IMR-90 (cell line): ENCODE results near the gene PTPRN2. TPM values are rescaled to one million over a fixed set of nuclear protein-coding genes. Genes with fewer than 3 reads are reported as not detected.

ENCODE experiments used
- ATAC-seq: fragments of 200-7000 bp; cut with Tn5 transposase; 2 replicates; pipeline ENCODE4 v1.9.1; 2020; ENCODE audit warnings: low read depth, mild to moderate bottlenecking, moderate library complexity
- BruUV-seq: library from RNA; stranded (reverse); fragments of 400-500 nt; replicated peaks from 2 replicates; lab custom pipeline; 2021; lab: Mats Ljungman, UMichigan
- CTCF ChIA-PET: fragments of 300-600 bp; formaldehyde crosslinking; extraction: SDS; loops from one replicate; lab custom pipeline; 2021; ENCODE audit warnings: antibody characterized with exemption; lab: Yijun Ruan, JAX
- POLR2A ChIA-PET: fragments of 300-600 bp; sonication (Branson Sonifier 250); formaldehyde crosslinking; loops from one replicate; lab custom pipeline; 2022; ENCODE audit warnings: antibody characterized with exemption; ENCODE audit not compliant: unreplicated experiment; lab: Charles Lee
- DNase-seq: peaks from one replicate; pipeline ENCODE4 v3.0.0; 2013
- H2AFZ ChIP-seq: replicated peaks from 2 replicates; pipeline ENCODE3; 2013; ENCODE audit warnings: low read length, mild to moderate bottlenecking; ENCODE audit not compliant: poor library complexity
- H2AK5ac ChIP-seq: 2 replicates; pipeline ENCODE4 v1.6.1; 2013; ENCODE audit warnings: low read depth, low read length, inconsistent platforms
- H2AK9ac ChIP-seq: replicated peaks from 2 replicates; pipeline ENCODE3; 2013; ENCODE audit warnings: mild to moderate bottlenecking, low read depth, low read length, moderate library complexity; ENCODE audit not compliant: poor library complexity
- H2BK120ac ChIP-seq: 2 replicates; pipeline ENCODE4 v1.6.1; 2013; ENCODE audit warnings: low read depth, low read length, inconsistent platforms
- H2BK15ac ChIP-seq: 3 replicates; pipeline ENCODE4 v1.6.1; 2013; ENCODE audit warnings: low read depth, low read length, inconsistent platforms
- H2BK20ac ChIP-seq: 2 replicates; pipeline ENCODE4 v1.6.1; 2013; ENCODE audit warnings: low read depth, mild to moderate bottlenecking, inconsistent platforms, low read length, moderate library complexity
- H2BK5ac ChIP-seq: 2 replicates; pipeline ENCODE4 v1.6.1; 2013; ENCODE audit warnings: mild to moderate bottlenecking, low read depth, low read length, inconsistent platforms; ENCODE audit not compliant: poor library complexity, severe bottlenecking
- H3K14ac ChIP-seq: replicated peaks from 2 replicates; pipeline ENCODE4 v1.6.1; 2013; ENCODE audit warnings: low read depth, low read length, inconsistent platforms
- H3K18ac ChIP-seq: 2 replicates; pipeline ENCODE4 v1.6.1; 2013; ENCODE audit warnings: low read depth, low read length, control low read depth
- H3K23ac ChIP-seq: 2 replicates; pipeline ENCODE4 v1.6.1; 2013; ENCODE audit warnings: low read depth, low read length, inconsistent platforms
- H3K27ac ChIP-seq: 2 replicates; pipeline ENCODE4 v1.5.1; 2013; ENCODE audit warnings: mild to moderate bottlenecking, control low read depth, low read length; ENCODE audit not compliant: insufficient read depth
- H3K27me3 ChIP-seq: 2 replicates; pipeline ENCODE4 v1.6.1; 2013; ENCODE audit warnings: low read length; ENCODE audit not compliant: control insufficient read depth, insufficient read depth
- H3K36me3 ChIP-seq: 2 replicates; pipeline ENCODE4 v1.6.1; 2013; ENCODE audit warnings: low read length, mixed read lengths; ENCODE audit not compliant: control insufficient read depth, insufficient read depth
- H3K4ac ChIP-seq: 2 replicates; pipeline ENCODE4 v1.6.1; 2013; ENCODE audit warnings: low read depth, low read length, inconsistent platforms
- H3K4me1 ChIP-seq: 2 replicates; pipeline ENCODE4 v1.6.1; 2013; ENCODE audit warnings: low read length, mixed read lengths; ENCODE audit not compliant: control insufficient read depth, insufficient read depth
- H3K4me2 ChIP-seq: 2 replicates; pipeline ENCODE4 v1.6.1; 2013; ENCODE audit warnings: low read depth, mild to moderate bottlenecking, control low read depth, low read length, moderate library complexity
- H3K4me3 ChIP-seq: 2 replicates; pipeline ENCODE4 v1.5.1; 2013; ENCODE audit warnings: low read depth, mild to moderate bottlenecking, control low read depth, low read length, moderate library complexity; ENCODE audit not compliant: insufficient read depth
- H3K56ac ChIP-seq: 2 replicates; pipeline ENCODE4 v1.6.1; 2013; ENCODE audit warnings: low read length, inconsistent platforms; ENCODE audit not compliant: insufficient read depth; ENCODE audit errors: extremely low read depth
- H3K79me1 ChIP-seq, 2 experiments: 2 replicates each; pipeline ENCODE4 v1.6.1; 2013; ENCODE audit warnings: low read length in 2 of 2, inconsistent platforms in 1 of 2, low read depth in 1 of 2
- H3K9ac ChIP-seq: 2 replicates; pipeline ENCODE4 v1.6.1; 2013; ENCODE audit warnings: low read depth, low read length, control low read depth
- H3K9me1 ChIP-seq: 2 replicates; pipeline ENCODE4 v1.6.1; 2013; ENCODE audit warnings: low read length, inconsistent platforms; ENCODE audit not compliant: insufficient read depth
- H3K9me3 ChIP-seq: 2 replicates; pipeline ENCODE4 v1.6.1; 2013; ENCODE audit warnings: low read length; ENCODE audit not compliant: control insufficient read depth, insufficient read depth
- H4K20me1 ChIP-seq: 2 replicates; pipeline ENCODE4 v1.6.1; 2013; ENCODE audit warnings: low read length, inconsistent platforms; ENCODE audit not compliant: insufficient read depth
- H4K5ac ChIP-seq: 2 replicates; pipeline ENCODE4 v1.6.1; 2013; ENCODE audit warnings: mild to moderate bottlenecking, low read depth, low read length, control low read depth
- H4K8ac ChIP-seq, 2 experiments: 2 replicates each; pipeline ENCODE4 v1.6.1; 2013; ENCODE audit warnings: low read depth in 2 of 2, low read length in 2 of 2, control low read depth in 1 of 2, inconsistent platforms in 1 of 2
- H4K91ac ChIP-seq: 2 replicates; pipeline ENCODE4 v1.6.1; 2013; ENCODE audit warnings: low read depth, low read length, inconsistent platforms; ENCODE audit not compliant: insufficient read depth
- RCOR1 ChIP-seq: IDR thresholded peaks from 2 replicates; pipeline ENCODE4 v1.6.1; 2012; ENCODE audit warnings: mild to moderate bottlenecking, low read length, improper control_type of control experiment; ENCODE audit not compliant: insufficient replicate concordance
- WGBS, 2 experiments: methylation state at CpG; one replicate each; pipeline versions ENCODE4 v1.1.5 to v1.1.7; 2013; ENCODE audit warnings: missing lambda C conversion rate in 2 of 2; ENCODE audit not compliant: insufficient read length in 1 of 2; ENCODE audit errors: extremely low coverage in 2 of 2; 5-methylcytosine and 5-hydroxymethylcytosine counted together
- dilution Hi-C: fragments of 300-500 bp; cut with HindIII; formaldehyde crosslinking; loops from one replicate; pipeline ENCODE4 v1.14.3; 2018; ENCODE audit warnings: low sequenced_read_pairs; ENCODE audit not compliant: unreplicated experiment
- in situ Hi-C: fragments of 300-500 bp; cut with MboI; formaldehyde crosslinking; loops from 3 replicates; pipeline ENCODE4 v1.14.3; 2019; ENCODE audit warnings: low sequenced_read_pairs, inconsistent platforms, mixed read lengths
- intact Hi-C: fragments of 100-400 bp; cut with micrococcal nuclease; formaldehyde crosslinking; loops from 2 replicates; pipeline ENCODE4 v1.10.0; 2022
- polyA plus RNA-seq, 3 experiments: library from polyadenylated mRNA; depleted of rRNA; stranded (reverse); fragments of >200 nt; gene quantifications; 2 replicates each; pipeline ENCODE4 v1.2.3, GENCODE V29; 2012; ENCODE audit warnings: low replicate concordance in 1 of 3
- total RNA-seq: library from RNA; depleted of rRNA; stranded (reverse); fragments of >200 nt; gene quantifications from 2 replicates; pipeline ENCODE4 v1.2.3, GENCODE V29; 2012

The PTPRN2 gene
- total and polyA plus RNA-seq, 2 of the 4 experiments (the other 2 are of a cell fraction), result 0.03 TPM; not detected in 1

GRCh38 chr7:158583810-158584209, 3.8 kb downstream of the PTPRN2 start:
- POLR2A ChIA-PET, result no interaction called here
- Histone ChIP-seq H3K36me3 (no peaks in the 10 kb centered on the region), H4K8ac (no peak overlapping the region), H2AK5ac (no peak overlapping the region), H3K4me2 (no peak overlapping the region), H3K4me3 (no peak overlapping the region), H3K4me1 (no peaks in the 10 kb centered on the region; the same call in 1 of the 2 replicates), H4K91ac (no peak overlapping the region), H2BK15ac (no peak overlapping the region), H3K23ac (no peak overlapping the region), H3K27ac (no peak overlapping the region), H3K56ac (no peak overlapping the region), H3K18ac (no peak overlapping the region), H2AFZ (no peak overlapping the region), H2BK120ac (no peak overlapping the region), H3K4ac (no peak overlapping the region), H4K20me1 (no peaks in the 10 kb centered on the region), H2AK9ac (no peak overlapping the region), H3K14ac (no peak overlapping the region), H3K9ac (no peak overlapping the region), H3K9me1 (no peaks in the 10 kb centered on the region), H2BK20ac (no peak overlapping the region), H4K5ac (no peak overlapping the region), H3K79me1 (no peaks in the 10 kb centered on the region), H3K9me3 (peaks cover 5% of the 10 kb centered on the region), H2BK5ac (no peak overlapping the region), H3K27me3 (peaks cover 26% of the 10 kb centered on the region)
- no peak for TF ChIP-seq RCOR1
- intact Hi-C loops, result no loop called here
- dilution Hi-C loops, result no loop called here
- DNase-seq (no peak), ATAC-seq (no peak)
- WGBS, 2 experiments, result no CpG with 5 or more reads among the region's 6 CpGs
- in situ Hi-C loops, result no loop called here
- no TSS peak for BruUV-seq
- CTCF ChIA-PET, result no interaction called here
